Measurements from ENCODE around the gene PTGER2.

The PTGER2 gene

DNA sequence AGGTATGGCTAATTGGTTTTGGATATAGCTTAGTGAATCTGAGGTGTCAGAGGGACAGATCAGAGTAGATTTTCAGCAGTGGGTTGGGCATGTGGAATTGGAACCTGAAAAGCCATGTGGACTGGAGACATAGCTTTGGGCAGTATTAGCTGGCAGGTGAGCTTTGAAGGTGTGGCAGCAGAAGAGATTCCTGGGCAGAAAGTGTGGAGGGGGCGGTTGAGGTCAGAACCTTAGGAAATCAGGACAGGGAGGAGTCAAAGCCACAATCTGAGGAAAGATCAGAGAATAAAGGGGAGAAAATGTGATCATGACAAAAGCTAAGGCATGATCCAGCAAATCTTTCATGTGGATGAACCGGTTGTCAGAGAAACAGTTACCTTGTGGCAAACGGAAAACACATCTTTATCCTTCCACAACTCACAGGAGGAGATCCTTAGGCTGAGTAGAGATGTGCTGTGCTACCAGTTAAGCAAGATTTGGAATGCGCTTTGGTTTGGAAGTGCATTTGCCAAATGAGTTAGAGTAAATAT lies 56.4 kb downstream of the PTGER2 start:
- H3K9me3 Mint-ChIP-seq: peaks cover 10% of the 10 kb centered on the region
- no peak overlapping the region for H3K4me3 Mint-ChIP-seq
- H3K27ac Mint-ChIP-seq (ENCODE audit: low read depth): no peak overlapping the region
- no peaks in the 10 kb centered on the region for H3K36me3 Mint-ChIP-seq (ENCODE audit: insufficient read depth)
- ATAC-seq (replicated peaks; ENCODE audit: extremely low read depth, poor library complexity, severe bottlenecking) (no peak), DNase-seq (ENCODE audit: low spot score in 2 of 2) (no peak)
- no peaks in the 10 kb centered on the region for H3K27me3 Mint-ChIP-seq
- peaks cover 5% of the 10 kb centered on the region for H3K4me1 Mint-ChIP-seq

DNA sequence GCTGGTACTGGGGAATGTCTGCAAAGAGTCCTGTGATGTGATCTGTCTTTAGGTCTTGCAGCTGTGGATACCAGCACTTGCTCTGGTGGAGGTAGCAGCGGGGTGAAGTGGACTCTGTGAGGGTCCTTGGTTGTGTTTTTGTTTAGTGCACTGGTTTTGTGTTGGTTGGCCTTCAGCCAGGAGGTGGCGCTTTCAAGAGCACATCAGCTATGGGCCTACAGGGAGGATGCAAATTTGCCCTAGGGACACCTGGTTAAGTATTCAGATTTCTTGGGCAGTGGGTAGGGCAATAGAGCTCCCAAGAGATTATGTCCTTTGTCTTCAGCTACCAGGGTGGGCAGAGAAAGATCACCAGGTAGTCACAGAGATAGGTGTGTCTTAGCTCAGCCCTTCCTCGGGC lies 63.8 kb downstream of the PTGER2 start:
- no peak overlapping the region for H3K4me3 Mint-ChIP-seq
- ATAC-seq (replicated peaks; ENCODE audit: extremely low read depth, poor library complexity, severe bottlenecking) (no peak), DNase-seq (ENCODE audit: low spot score in 2 of 2) (no peak)
- H3K36me3 Mint-ChIP-seq (ENCODE audit: insufficient read depth): no peaks in the 10 kb centered on the region
- H3K27me3 Mint-ChIP-seq: no peaks in the 10 kb centered on the region
- H3K9me3 Mint-ChIP-seq: peaks cover 14% of the 10 kb centered on the region
- H3K27ac Mint-ChIP-seq (ENCODE audit: low read depth): no peak overlapping the region
- peaks cover 5% of the 10 kb centered on the region for H3K4me1 Mint-ChIP-seq
